ENCODE results near the gene SEMA4B. TPM values are rescaled to one million over a fixed set of nuclear protein-coding genes. Genes with fewer than 3 reads are reported as not detected.

SEMA4B gene
- total RNA-seq, 4 donors from 2014 or later = 81.7 to 146 (median 116) TPM

GRCh38 chr15:90230610-90231009 lies 29.5 kb downstream of the SEMA4B start:
- WGBS = 77% methylated on average over 7 of the region's 8 CpGs
- Histone ChIP-seq H3K4me1 (peaks cover 43% of the 10 kb centered on the region), H3K27me3 (no peaks in the 10 kb centered on the region), H3K9me3 (no peaks in the 10 kb centered on the region), H3K4me3 (no peak overlapping the region), H3K36me3 (peaks cover 53% of the 10 kb centered on the region), H3K27ac (peak overlapping the region; percentile 29)
- no peak for DNase-seq (ENCODE audit: low spot score in 2 of 2)
- TF ChIP-seq POLR2A (IDR thresholded peaks at IDR 0.05) (no peak), POLR2AphosphoS5 (IDR thresholded peaks at IDR 0.05) (no peak), EP300 (IDR thresholded peaks at IDR 0.05) (no peak), CTCF (IDR thresholded peaks at IDR 0.05) (no peak)

GRCh38 chr15:90231028-90232017 lies 30.2 kb downstream of the SEMA4B start:
- Histone ChIP-seq H3K9me3 (no peaks in the 10 kb centered on the region), H3K4me1 (peaks cover 43% of the 10 kb centered on the region), H3K36me3 (peaks cover 51% of the 10 kb centered on the region), H3K4me3 (no peak overlapping the region), H3K27ac (peak overlapping the region; percentile 29), H3K27me3 (no peaks in the 10 kb centered on the region)
- no peak for DNase-seq (ENCODE audit: low spot score in 2 of 2)
- no peak for TF ChIP-seq POLR2A (IDR thresholded peaks at IDR 0.05)
- no peak for TF ChIP-seq EP300 (IDR thresholded peaks at IDR 0.05)
- no peak for TF ChIP-seq CTCF (IDR thresholded peaks at IDR 0.05)
- TF ChIP-seq POLR2AphosphoS5 (IDR thresholded peaks at IDR 0.05) = no peak
- 65% methylated on average over 27 of the region's 27 CpGs for WGBS

- Histone ChIP-seq H3K9me3 (no peaks in the 10 kb centered on the region), H3K4me1 (peaks cover 43% of the 10 kb centered on the region), H3K27ac (peak overlapping the region; percentile 92), H3K4me3 (peak overlapping the region; percentile 88), H3K36me3 (peaks cover 45% of the 10 kb centered on the region), H3K27me3 (no peaks in the 10 kb centered on the region)
- 82% methylated on average over 13 of the region's 13 CpGs for WGBS
- no peak for TF ChIP-seq POLR2AphosphoS5 (IDR thresholded peaks at IDR 0.05)
- TF ChIP-seq POLR2A (IDR thresholded peaks at IDR 0.05) = no peak
- no peak for TF ChIP-seq EP300 (IDR thresholded peaks at IDR 0.05)
- no peak for TF ChIP-seq CTCF (IDR thresholded peaks at IDR 0.05)
- DNase-seq (ENCODE audit: low spot score in 2 of 2) = no peak
Observed at GRCh38 chr15:90232196-90232595, 31.1 kb downstream of the SEMA4B start.

GRCh38 chr15:90232941-90233386 lies 31.8 kb downstream of the SEMA4B start:
- H3K4me1 ChIP-seq = peaks cover 43% of the 10 kb centered on the region
- H3K36me3 ChIP-seq = peaks cover 41% of the 10 kb centered on the region
- peak overlapping the region; percentile 92 for H3K27ac ChIP-seq
- no peaks in the 10 kb centered on the region for H3K9me3 ChIP-seq
- H3K4me3 ChIP-seq = peak overlapping the region; percentile 88
- 11% methylated on average over 9 of the region's 9 CpGs for WGBS
- DNase-seq (ENCODE audit: low spot score in 2 of 2) = no peak
- H3K27me3 ChIP-seq = no peaks in the 10 kb centered on the region
- no peak for TF ChIP-seq POLR2A (IDR thresholded peaks at IDR 0.05)
- TF ChIP-seq CTCF (IDR thresholded peaks at IDR 0.05) = no peak
- TF ChIP-seq POLR2AphosphoS5 (IDR thresholded peaks at IDR 0.05) = no peak
- no peak for TF ChIP-seq EP300 (IDR thresholded peaks at IDR 0.05)

GRCh38 chr15:90233387-90234095 lies 32.4 kb downstream of the SEMA4B start, which contains the start of gene CIB1:
Gene CIB1 (minus strand): TSS chr15:90233941. CDS start chr15:90233885, 56 bp downstream.
- peak; percentile 97 to 98 for DNase-seq (ENCODE audit: low spot score in 2 of 2)
- Histone ChIP-seq H3K36me3 (peaks cover 41% of the 10 kb centered on the region), H3K27ac (peak within 1 kb of the TSS; percentile 92), H3K9me3 (no peaks in the 10 kb centered on the region), H3K4me1 (peaks cover 43% of the 10 kb centered on the region), H3K27me3 (no peaks in the 10 kb centered on the region), H3K4me3 (peak within 1 kb of the TSS; percentile 88)
- 0% methylated on average over 3 of the region's 63 CpGs for WGBS
- peak in 1 of 2 donors; percentile 35 for TF ChIP-seq CTCF (IDR thresholded peaks at IDR 0.05)
- peak in 2 of 3 donors; percentile 35 to 46 for TF ChIP-seq POLR2AphosphoS5 (IDR thresholded peaks at IDR 0.05)
- TF ChIP-seq POLR2A (IDR thresholded peaks at IDR 0.05) = peak in 1 of 2 donors; percentile 46
- TF ChIP-seq EP300 (IDR thresholded peaks at IDR 0.05) = no peak
